Caki2 (cell line): ENCODE data around the gene CDC25B. TPM values are rescaled to one million over a fixed set of nuclear protein-coding genes. Genes with fewer than 3 reads are reported as not detected.

Source experiments
- DNase-seq: peaks from one replicate; pipeline ENCODE4 v3.0.0-alpha.2; 2015; ENCODE audit warnings: low read depth
- in situ Hi-C: cut with HindIII; loops from 2 replicates; pipeline ENCODE4 v1.10.0; 2016; ENCODE audit warnings: low sequenced_read_pairs, low pct_unique_long_range_greater_than_20kb, mixed read lengths
- total RNA-seq: library from RNA; depleted of rRNA; stranded (reverse); fragments of >200 nt; shearing (Covaris generic); gene quantifications from 2 replicates; pipeline ENCODE4 v1.2.3, GENCODE V29; 2014; ENCODE audit warnings: low replicate concordance; rRNA removed

The CDC25B gene
- total RNA-seq: 33.0 and 34.1 TPM in 2 replicates

DNA sequence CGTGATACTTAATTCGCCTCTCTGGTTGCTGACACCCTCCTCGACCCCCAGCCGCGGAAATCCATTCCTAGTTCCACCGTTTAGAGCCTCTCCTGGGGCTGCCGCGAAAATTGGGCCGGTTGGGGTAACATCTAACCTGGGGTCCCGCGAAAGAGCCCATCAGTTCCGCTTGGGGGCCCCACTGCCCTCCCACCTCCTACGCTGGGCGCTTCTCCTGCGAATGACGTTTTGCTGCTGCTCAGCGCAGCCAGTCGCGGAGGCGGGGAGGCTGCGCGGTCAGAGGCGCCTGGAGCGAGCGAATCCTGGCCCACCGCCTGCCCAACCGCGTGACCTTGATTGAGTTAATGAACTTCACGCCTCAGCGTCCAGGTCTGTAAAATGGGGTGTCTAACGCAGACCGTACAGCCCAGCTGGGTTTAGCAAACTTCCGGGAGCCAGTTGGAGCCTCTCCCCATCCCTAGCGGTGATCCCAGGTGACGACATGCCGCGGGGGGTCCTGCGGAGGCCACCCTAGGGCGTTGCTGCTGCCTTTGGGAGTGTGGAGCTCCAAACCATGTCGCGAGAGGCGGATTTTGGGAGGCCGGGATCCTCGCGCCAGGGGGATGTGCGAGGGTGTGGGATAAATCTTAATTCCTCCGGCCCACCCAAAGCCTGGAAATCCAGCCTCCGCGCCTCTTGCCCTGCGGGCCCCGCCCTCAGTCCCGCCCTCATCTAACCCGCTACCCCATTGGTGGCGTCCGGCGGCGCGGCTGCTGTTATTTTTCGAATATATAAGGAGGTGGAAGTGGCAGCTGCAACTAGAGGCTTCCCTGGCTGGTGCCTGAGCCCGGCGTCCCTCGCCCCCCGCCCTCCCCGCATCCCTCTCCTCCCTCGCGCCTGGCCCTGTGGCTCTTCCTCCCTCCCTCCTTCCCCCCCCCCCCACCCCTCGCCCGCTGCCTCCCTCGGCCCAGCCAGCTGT is at the start of gene CDC25B:
TSS of gene CDC25B (plus strand) at position 800 of the 958 bp plus-strand sequence. CDS start 222 bp downstream, outside the sequence.
- in situ Hi-C loops: no loop called here
- DNase-seq: peak; percentile 95

- no peak for DNase-seq
- in situ Hi-C loops: no loop called here
Measured at GRCh38 chr20:3747471-3747870, 48.6 kb upstream of the CDC25B start.

- no peak for DNase-seq
- in situ Hi-C loops: no loop called here
Measured at GRCh38 chr20:3748073-3748472, 48.0 kb upstream of the CDC25B start.

- no peak for DNase-seq
- in situ Hi-C loops: no loop called here
Measured at GRCh38 chr20:3749087-3749688, 46.9 kb upstream of the CDC25B start.

DNA sequence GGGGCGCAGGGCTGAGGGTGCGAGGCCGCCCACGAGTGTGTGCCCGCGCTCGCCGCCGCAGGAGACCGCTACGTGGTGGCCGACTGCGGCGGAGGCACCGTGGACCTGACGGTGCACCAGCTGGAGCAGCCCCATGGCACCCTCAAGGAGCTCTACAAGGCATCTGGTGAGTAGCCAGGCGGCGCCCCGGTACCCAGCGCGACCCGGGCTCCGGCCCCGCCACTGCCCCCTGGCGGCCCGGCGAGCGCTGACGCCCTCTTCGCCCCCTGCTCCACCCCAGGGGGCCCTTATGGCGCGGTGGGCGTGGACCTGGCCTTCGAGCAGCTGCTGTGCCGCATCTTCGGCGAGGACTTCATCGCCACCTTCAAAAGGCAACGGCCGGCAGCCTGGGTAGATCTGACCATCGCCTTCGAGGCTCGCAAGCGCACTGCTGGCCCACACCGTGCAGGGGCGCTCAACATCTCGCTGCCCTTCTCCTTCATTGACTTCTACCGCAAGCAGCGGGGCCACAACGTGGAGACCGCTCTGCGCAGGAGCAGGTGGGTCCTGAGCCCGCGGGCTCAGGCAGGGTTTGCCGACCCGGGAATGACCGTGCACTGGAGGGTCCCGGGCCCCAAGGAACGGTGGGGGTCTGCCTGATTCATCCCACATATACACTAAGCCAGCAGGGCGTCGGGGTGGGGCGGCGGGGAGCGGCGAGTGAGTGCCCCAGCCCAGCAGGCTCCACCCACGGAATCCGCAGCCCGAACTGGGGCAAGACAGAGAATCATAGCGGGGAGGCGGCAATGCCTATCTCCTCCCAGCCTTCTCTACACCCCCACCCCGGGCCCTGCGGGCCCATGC is 46.2 kb upstream of the CDC25B start:
- DNase-seq: peak; percentile 49
- in situ Hi-C loops: no loop called here

GRCh38 chr20:3751305-3751674 is 44.8 kb upstream of the CDC25B start:
- in situ Hi-C loops: no loop called here
- no peak for DNase-seq

- no peak for DNase-seq
- in situ Hi-C loops: no loop called here
Measured at GRCh38 chr20:3751675-3752385, 44.3 kb upstream of the CDC25B start.

- DNase-seq: no peak
- in situ Hi-C loops: no loop called here
Measured at GRCh38 chr20:3752386-3752759, 43.7 kb upstream of the CDC25B start.

GRCh38 chr20:3753098-3753497 is 43.0 kb upstream of the CDC25B start:
- DNase-seq: peak; percentile 38
- in situ Hi-C loops: no loop called here

GRCh38 chr20:3753501-3754275 is 42.4 kb upstream of the CDC25B start:
- in situ Hi-C loops: no loop called here
- no peak for DNase-seq

DNA sequence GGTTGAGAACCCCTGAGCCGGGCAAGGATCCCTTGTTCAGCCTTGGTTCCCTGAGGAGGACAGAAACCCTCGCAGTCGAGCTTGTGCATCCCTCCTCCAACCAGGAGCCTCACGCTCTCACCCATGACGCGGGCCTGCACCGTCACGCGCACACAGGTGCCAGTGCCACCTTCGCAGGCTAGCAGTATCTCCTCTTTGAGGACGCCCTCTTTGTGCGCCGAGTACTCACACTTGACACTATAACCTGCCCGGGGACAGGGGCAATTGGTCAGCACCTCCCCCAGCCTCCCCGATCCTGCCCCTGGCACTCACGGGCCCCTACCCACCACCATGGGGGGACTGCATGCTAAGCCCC is 41.9 kb upstream of the CDC25B start:
- DNase-seq: no peak
- in situ Hi-C loops: no loop called here

DNA sequence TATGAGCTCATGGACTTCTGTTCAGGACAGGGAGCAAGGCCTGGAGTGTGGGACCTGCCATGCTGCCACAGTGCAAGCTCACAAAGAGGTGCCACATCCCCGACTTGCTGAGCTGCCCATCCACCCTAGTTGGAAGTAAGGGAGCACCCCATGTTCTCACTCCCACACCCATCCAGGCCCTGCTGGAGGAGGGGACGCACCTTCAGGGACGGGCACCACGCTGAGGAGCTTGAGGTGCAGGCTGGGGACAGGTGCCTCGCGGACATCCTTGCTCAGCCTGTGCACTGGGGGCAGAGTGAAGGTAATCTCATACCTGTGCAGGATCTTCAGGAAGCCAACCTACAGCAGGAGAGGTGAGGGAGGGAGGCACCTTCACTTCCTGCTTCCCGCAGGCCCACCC is 40.8 kb upstream of the CDC25B start:
- DNase-seq: no peak
- in situ Hi-C loops: no loop called here

DNA sequence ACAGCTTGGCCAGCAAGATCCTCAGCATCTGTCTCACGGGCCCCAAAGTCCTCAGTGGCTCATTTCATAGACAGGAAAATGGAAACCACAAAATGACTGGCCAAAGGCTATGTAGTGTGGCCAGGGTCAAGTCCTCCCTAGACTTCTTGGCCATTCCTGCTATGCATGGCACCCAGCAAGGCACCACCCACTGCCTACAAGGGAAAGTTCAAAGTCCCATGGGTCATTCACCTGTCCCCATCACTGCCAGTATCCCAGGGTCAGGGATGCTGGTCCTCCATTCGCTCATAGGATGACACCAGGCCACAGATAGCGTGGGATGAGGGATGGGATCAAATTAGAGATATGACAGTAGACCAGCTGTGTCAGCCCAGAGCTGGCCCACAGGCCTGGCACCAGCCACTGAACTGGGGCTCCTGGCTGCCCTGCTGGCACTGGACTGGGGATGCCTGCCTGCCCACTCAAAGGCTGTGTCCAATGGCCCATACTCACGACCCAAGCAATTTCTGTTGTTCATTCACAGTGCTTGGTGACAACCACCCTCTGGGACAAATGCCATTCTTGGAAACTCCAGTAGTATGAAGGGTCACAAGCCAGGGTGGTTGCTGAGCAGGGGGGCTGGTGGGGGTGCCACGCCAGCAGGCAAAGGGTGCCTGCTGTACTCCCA is 40.2 kb upstream of the CDC25B start:
- in situ Hi-C loops: no loop called here
- DNase-seq: no peak

GRCh38 chr20:3757268-3757667 is 38.8 kb upstream of the CDC25B start:
- DNase-seq: no peak
- in situ Hi-C loops: no loop called here

- DNase-seq: no peak
- in situ Hi-C loops: no loop called here
Measured at GRCh38 chr20:3758566-3758965, 37.5 kb upstream of the CDC25B start.

- DNase-seq: no peak
- in situ Hi-C loops: no loop called here
Measured at GRCh38 chr20:3759316-3759823, 36.7 kb upstream of the CDC25B start.

DNA sequence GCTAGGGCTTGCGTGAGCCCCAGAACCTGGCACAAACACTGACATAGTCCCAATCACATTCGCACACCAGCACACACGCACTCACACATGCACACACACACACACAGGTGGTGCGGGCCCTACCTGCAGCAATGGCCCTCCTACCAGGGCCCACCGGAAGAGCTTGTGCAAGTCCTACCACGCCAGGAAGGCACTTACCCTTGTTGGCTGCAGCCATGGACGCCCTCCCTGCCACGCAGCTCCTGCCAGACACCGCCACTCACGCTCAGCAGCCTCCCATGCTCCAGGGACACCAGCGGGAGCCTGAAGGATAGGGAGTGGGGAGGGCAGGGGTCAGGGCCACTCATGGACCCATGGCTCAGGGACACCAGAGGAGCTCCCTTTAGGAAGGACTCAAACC is 36.2 kb upstream of the CDC25B start:
- in situ Hi-C loops: no loop called here
- no peak for DNase-seq
